ENCODE data around the gene ZG16. TPM values are rescaled to one million over a fixed set of nuclear protein-coding genes. Genes with fewer than 3 reads are reported as not detected.

Gene ZG16
- total RNA-seq, 1 experiment from 2014 or later = not detected

- Histone ChIP-seq H3K27me3 (ENCODE audit: control insufficient read depth, insufficient read depth, low read length) (no peaks in the 10 kb centered on the region), H3K4me3 (ENCODE audit: insufficient read depth, low read depth, low read length) (peak overlapping the region; percentile 86), H3K36me3 (replicated peaks; ENCODE audit: control insufficient read depth, insufficient read depth, low read length) (peaks cover 19% of the 10 kb centered on the region)
- peak; percentile 89 for DNase-seq
Measured at GRCh38 chr16:29806641-29807425, 28.8 kb downstream of the ZG16 start.

GRCh38 chr16:29807426-29808218, 29.6 kb downstream of the ZG16 start:
- H3K27me3 ChIP-seq (ENCODE audit: control insufficient read depth, insufficient read depth, low read length) = peaks cover under 1% of the 10 kb centered on the region; the same call in 1 of the 2 replicates
- H3K36me3 ChIP-seq (replicated peaks; ENCODE audit: control insufficient read depth, insufficient read depth, low read length) = peaks cover 17% of the 10 kb centered on the region
- peak overlapping the region; percentile 86 for H3K4me3 ChIP-seq (ENCODE audit: insufficient read depth, low read depth, low read length)
- DNase-seq = peak; percentile 87

GRCh38 chr16:29808219-29808900, 30.3 kb downstream of the ZG16 start:
- H3K36me3 ChIP-seq (replicated peaks; ENCODE audit: control insufficient read depth, insufficient read depth, low read length) = peaks cover 11% of the 10 kb centered on the region
- H3K27me3 ChIP-seq (ENCODE audit: control insufficient read depth, insufficient read depth, low read length) = peaks cover 2% of the 10 kb centered on the region; the same call in 1 of the 2 replicates
- peak overlapping the region; percentile 86 for H3K4me3 ChIP-seq (ENCODE audit: insufficient read depth, low read depth, low read length)
- no peak for DNase-seq

GRCh38 chr16:29809031-29809747, 31.1 kb downstream of the ZG16 start:
- DNase-seq = no peak
- Histone ChIP-seq H3K36me3 (replicated peaks; ENCODE audit: control insufficient read depth, insufficient read depth, low read length) (peaks cover 8% of the 10 kb centered on the region), H3K27me3 (ENCODE audit: control insufficient read depth, insufficient read depth, low read length) (peaks cover 2% of the 10 kb centered on the region; the same call in 1 of the 2 replicates), H3K4me3 (ENCODE audit: insufficient read depth, low read depth, low read length) (no peak overlapping the region; the same call in 1 of the 2 replicates)

- peaks cover 8% of the 10 kb centered on the region for H3K36me3 ChIP-seq (replicated peaks; ENCODE audit: control insufficient read depth, insufficient read depth, low read length)
- peaks cover 2% of the 10 kb centered on the region; the same call in 1 of the 2 replicates for H3K27me3 ChIP-seq (ENCODE audit: control insufficient read depth, insufficient read depth, low read length)
- DNase-seq = peak; percentile 70
- H3K4me3 ChIP-seq (ENCODE audit: insufficient read depth, low read depth, low read length) = peak overlapping the region; percentile 16; the same call in 1 of the 2 replicates
Measured at GRCh38 chr16:29809850-29810698, 32.0 kb downstream of the ZG16 start.

GRCh38 chr16:29810699-29811169, 32.7 kb downstream of the ZG16 start:
- Histone ChIP-seq H3K36me3 (replicated peaks; ENCODE audit: control insufficient read depth, insufficient read depth, low read length) (peaks cover 8% of the 10 kb centered on the region), H3K27me3 (ENCODE audit: control insufficient read depth, insufficient read depth, low read length) (peaks cover 2% of the 10 kb centered on the region; the same call in 1 of the 2 replicates), H3K4me3 (ENCODE audit: insufficient read depth, low read depth, low read length) (peak overlapping the region; percentile 20)
- peak; percentile 74 for DNase-seq

GRCh38 chr16:29811170-29811895, 33.3 kb downstream of the ZG16 start:
- DNase-seq = peak; percentile 96
- Histone ChIP-seq H3K36me3 (replicated peaks; ENCODE audit: control insufficient read depth, insufficient read depth, low read length) (peaks cover 8% of the 10 kb centered on the region), H3K4me3 (ENCODE audit: insufficient read depth, low read depth, low read length) (peak overlapping the region; percentile 82), H3K27me3 (ENCODE audit: control insufficient read depth, insufficient read depth, low read length) (peaks cover 2% of the 10 kb centered on the region; the same call in 1 of the 2 replicates)

GRCh38 chr16:29811896-29812665, 34.0 kb downstream of the ZG16 start, which contains the start of gene PRRT2:
Gene PRRT2 (plus strand): TSS chr16:29812193. CDS start chr16:29813055, 862 bp downstream.
- Histone ChIP-seq H3K27me3 (ENCODE audit: control insufficient read depth, insufficient read depth, low read length) (peaks cover 2% of the 10 kb centered on the region; the same call in 1 of the 2 replicates), H3K36me3 (replicated peaks; ENCODE audit: control insufficient read depth, insufficient read depth, low read length) (peaks cover 8% of the 10 kb centered on the region), H3K4me3 (ENCODE audit: insufficient read depth, low read depth, low read length) (peak within 1 kb of the TSS; percentile 82)
- DNase-seq = peak; percentile 95

- Histone ChIP-seq H3K27me3 (ENCODE audit: control insufficient read depth, insufficient read depth, low read length) (peaks cover 2% of the 10 kb centered on the region; the same call in 1 of the 2 replicates), H3K36me3 (replicated peaks; ENCODE audit: control insufficient read depth, insufficient read depth, low read length) (peaks cover 10% of the 10 kb centered on the region), H3K4me3 (ENCODE audit: insufficient read depth, low read depth, low read length) (peak overlapping the region; percentile 82)
- peak; percentile 67 for DNase-seq
Measured at GRCh38 chr16:29812754-29813643, 34.9 kb downstream of the ZG16 start.

GRCh38 chr16:29813644-29814562, 35.8 kb downstream of the ZG16 start:
- Histone ChIP-seq H3K36me3 (replicated peaks; ENCODE audit: control insufficient read depth, insufficient read depth, low read length) (peaks cover 13% of the 10 kb centered on the region), H3K4me3 (ENCODE audit: insufficient read depth, low read depth, low read length) (no peak overlapping the region; the same call in 1 of the 2 replicates), H3K27me3 (ENCODE audit: control insufficient read depth, insufficient read depth, low read length) (peaks cover 2% of the 10 kb centered on the region; the same call in 1 of the 2 replicates)
- peak; percentile 72 for DNase-seq

Measured in H7 (cell line).